GM23338 (cell line): Measurements from ENCODE around the gene PAEP. TPM values are rescaled to one million over a fixed set of nuclear protein-coding genes. Genes with fewer than 3 reads are reported as not detected.

Source experiments
- ATAC-seq: fragments of 200-7000 bp; cut with Tn5 transposase; 3 replicates; pipeline ENCODE4 v1.9.1; 2020
- DNase-seq: peaks from one replicate; pipeline ENCODE4 v3.0.0-alpha.2; 2015; ENCODE audit warnings: low spot score
- H2AFZ ChIP-seq: fragments of 200-600 bp; sonication (generic); 2 replicates; pipeline ENCODE4 v1.8.0; 2016; ENCODE audit warnings: antibody characterized with exemption, mild to moderate bottlenecking, moderate library complexity
- H3F3A ChIP-seq: fragments of 200-600 bp; sonication (generic); replicated peaks from 2 replicates; pipeline ENCODE4 v1.8.0; 2017; ENCODE audit warnings: antibody characterized with exemption, mixed run types, low read depth
- H3K27ac ChIP-seq: fragments of 200-600 bp; sonication (generic); 2 replicates; pipeline ENCODE4 v1.6.1; 2016; ENCODE audit warnings: low read depth
- H3K27me3 ChIP-seq: fragments of 200-600 bp; sonication (generic); 2 replicates; pipeline ENCODE4 v1.8.0; 2016; ENCODE audit warnings: mild to moderate bottlenecking, mixed run types, moderate library complexity; ENCODE audit not compliant: insufficient read depth
- H3K36me3 ChIP-seq: fragments of 200-600 bp; sonication (generic); 2 replicates; pipeline ENCODE4 v1.8.0; 2016; ENCODE audit warnings: mild to moderate bottlenecking; ENCODE audit not compliant: insufficient read depth
- H3K4me1 ChIP-seq: fragments of 200-600 bp; sonication (generic); 2 replicates; pipeline ENCODE4 v1.8.0; 2016; ENCODE audit warnings: mild to moderate bottlenecking, moderate library complexity; ENCODE audit not compliant: insufficient read depth
- H3K4me2 ChIP-seq: fragments of 200-600 bp; sonication (generic); 2 replicates; pipeline ENCODE4 v1.7.1; 2017; ENCODE audit warnings: mixed run types
- H3K4me3 ChIP-seq: fragments of 200-600 bp; sonication (generic); 2 replicates; pipeline ENCODE4 v1.6.1; 2016; ENCODE audit warnings: mixed run types
- H3K79me2 ChIP-seq: fragments of 200-600 bp; sonication (generic); replicated peaks from 2 replicates; pipeline ENCODE4 v1.8.0; 2017; ENCODE audit warnings: mild to moderate bottlenecking; ENCODE audit not compliant: insufficient read depth
- H3K9me2 ChIP-seq: fragments of 200-600 bp; sonication (generic); 2 replicates; pipeline ENCODE4 v1.8.0; 2017; ENCODE audit not compliant: insufficient read depth
- H4K20me1 ChIP-seq: fragments of 200-600 bp; sonication (generic); replicated peaks from 2 replicates; pipeline ENCODE4 v1.8.0; 2017; ENCODE audit warnings: mild to moderate bottlenecking; ENCODE audit not compliant: insufficient read depth
- H3K27ac Mint-ChIP-seq: 2 replicates; pipeline ENCODE4 v1.8.0; 2020; ENCODE audit warnings: inconsistent platforms, mild to moderate bottlenecking, moderate library complexity, mixed read lengths
- H3K27me3 Mint-ChIP-seq: 3 replicates; pipeline ENCODE4 v1.8.0; 2022; ENCODE audit warnings: low read depth, mild to moderate bottlenecking, moderate library complexity, mixed read lengths, inconsistent platforms; ENCODE audit not compliant: insufficient read depth, poor library complexity
- H3K36me3 Mint-ChIP-seq: 3 replicates; pipeline ENCODE4 v1.8.0; 2021; ENCODE audit warnings: low read depth, mild to moderate bottlenecking, inconsistent platforms, moderate library complexity, mixed read lengths
- H3K4me1 Mint-ChIP-seq: 3 replicates; pipeline ENCODE4 v1.8.0; 2020; ENCODE audit warnings: mild to moderate bottlenecking, inconsistent platforms, mixed read lengths
- H3K4me3 Mint-ChIP-seq: 3 replicates; pipeline ENCODE4 v1.8.0; 2021; ENCODE audit warnings: moderate library complexity, mild to moderate bottlenecking, inconsistent platforms, mixed read lengths
- H3K9me3 Mint-ChIP-seq: 3 replicates; pipeline ENCODE4 v1.8.0; 2020; ENCODE audit warnings: moderate library complexity, mild to moderate bottlenecking, inconsistent platforms, mixed read lengths
- CREB1 ChIP-seq: fragments of 250-450 bp; sonication (Bioruptor Pico); IDR thresholded peaks from 2 replicates; pipeline ENCODE4 v1.5.0; 2020; ENCODE audit warnings: low read depth, mild to moderate bottlenecking, moderate library complexity
- EZH2phosphoT487 ChIP-seq: fragments of 200-600 bp; sonication (generic); IDR thresholded peaks from one replicate; pipeline ENCODE4 v1.8.1; 2018; ENCODE audit warnings: antibody characterized with exemption; ENCODE audit not compliant: unreplicated experiment
- POLR2AphosphoS5 ChIP-seq: IDR thresholded peaks from 2 replicates; pipeline ENCODE4 v1.6.1; 2016; ENCODE audit warnings: antibody characterized with exemption, low read depth
- STAT1 ChIP-seq: IDR thresholded peaks from one replicate; pipeline ENCODE4 v1.6.1; 2016; ENCODE audit warnings: antibody characterized with exemption; ENCODE audit not compliant: unreplicated experiment
- ZNF331 ChIP-seq: fragments of 250-450 bp; sonication (Bioruptor Pico); IDR thresholded peaks from 2 replicates; pipeline ENCODE4 v1.5.0; 2020; ENCODE audit warnings: low read depth, mild to moderate bottlenecking, moderate library complexity
- long read RNA-seq: library from polyadenylated mRNA; unstranded; transcript quantifications from one replicate; pipeline ENCODE4 v2.0.0, GENCODE V29; 2020; ENCODE audit not compliant: unreplicated experiment
- polyA plus RNA-seq: library from polyadenylated mRNA; unstranded; fragments of >200 nt; fragmentation: Nextera tagmentation; extraction: Ambion mirVana; gene quantifications from 2 replicates; pipeline ENCODE4 v1.2.1, GENCODE V29; 2016
- total RNA-seq: library from RNA; depleted of rRNA; stranded (reverse); fragments of >200 nt; shearing (Covaris generic); gene quantifications from 2 replicates; pipeline ENCODE4 v1.2.3, GENCODE V29; 2014; rRNA removed
- TF ChIP-seq, protein P1 (sequence below): fragments of 250-450 bp; sonication (Bioruptor Pico); IDR thresholded peaks from 2 replicates; pipeline ENCODE4 v1.5.0; 2020; ENCODE audit warnings: mild to moderate bottlenecking, moderate library complexity

PAEP gene
- total RNA-seq (not detected in 2 replicates), polyA plus RNA-seq (not detected in 2 replicates)
- long read RNA-seq, result 0 reads

DNA sequence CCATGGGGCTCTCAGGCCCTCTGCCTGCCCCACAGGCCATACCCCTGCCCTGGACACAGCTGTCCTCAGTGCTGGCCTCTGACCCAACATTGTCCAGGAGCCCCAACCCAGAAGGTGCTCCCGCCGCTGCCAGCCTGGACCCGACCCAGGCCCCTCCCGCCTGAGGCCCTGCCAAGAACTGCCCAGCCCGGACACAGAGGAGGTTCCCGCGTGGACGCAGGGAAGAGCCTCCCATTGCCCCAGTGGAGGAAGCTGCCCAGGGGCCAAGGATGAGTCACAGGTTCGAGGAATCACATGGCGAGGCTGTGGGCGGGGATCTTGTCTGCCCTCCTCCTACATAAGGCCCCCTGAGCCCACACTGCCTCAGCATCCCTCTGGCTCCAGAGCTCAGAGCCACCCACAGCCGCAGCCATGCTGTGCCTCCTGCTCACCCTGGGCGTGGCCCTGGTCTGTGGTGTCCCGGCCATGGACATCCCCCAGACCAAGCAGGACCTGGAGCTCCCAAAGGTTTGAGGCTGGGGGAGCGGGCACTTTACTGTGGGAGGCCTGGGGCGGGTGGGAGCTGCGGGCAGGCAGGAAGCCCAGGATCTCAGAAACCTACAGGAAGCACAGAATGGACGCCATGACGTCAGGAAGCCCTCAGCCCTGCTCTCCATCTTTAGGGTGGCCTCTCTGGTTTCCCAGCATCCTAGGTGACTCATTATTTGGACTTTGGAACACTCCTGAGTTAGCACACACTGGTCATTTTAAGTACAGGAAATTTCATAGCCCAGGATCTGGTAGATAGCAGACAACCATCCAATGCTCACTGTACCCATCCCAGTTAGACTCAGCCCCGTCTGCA is at the start of gene PAEP:
Gene PAEP (plus strand): TSS at position 366 of the 844 bp plus-strand sequence.
- Mint-ChIP-seq H3K4me3 (no peak within 1 kb of the TSS), H3K4me1 (0 out of 3 replicates have a peak, but pooled peaks cover 3% of the 10 kb centered on the region), H3K9me3 (no peaks in the 10 kb centered on the region), H3K27me3 (peaks cover 6% of the 10 kb centered on the region), H3K36me3 (no peaks in the 10 kb centered on the region), H3K27ac (no peak within 1 kb of the TSS)
- Histone ChIP-seq H3K4me1 (no peaks in the 10 kb centered on the region), H4K20me1 (no peaks in the 10 kb centered on the region), H3K36me3 (no peaks in the 10 kb centered on the region), H3K4me3 (no peak within 1 kb of the TSS), H3K79me2 (no peaks in the 10 kb centered on the region), H3K27me3 (no peaks in the 10 kb centered on the region), H3K27ac (no peak within 1 kb of the TSS), H3K9me2 (no peaks in the 10 kb centered on the region), H3K4me2 (no peak within 1 kb of the TSS), H2AFZ (no peak within 1 kb of the TSS), H3F3A (no peaks in the 10 kb centered on the region)
- TF ChIP-seq EZH2phosphoT487 (no peak), ZNF331 (CRISPR knock-in tag) (no peak), STAT1 (no peak), CREB1 (CRISPR knock-in tag) (no peak), POLR2AphosphoS5 (no peak)
- TF ChIP-seq, protein P1, sequence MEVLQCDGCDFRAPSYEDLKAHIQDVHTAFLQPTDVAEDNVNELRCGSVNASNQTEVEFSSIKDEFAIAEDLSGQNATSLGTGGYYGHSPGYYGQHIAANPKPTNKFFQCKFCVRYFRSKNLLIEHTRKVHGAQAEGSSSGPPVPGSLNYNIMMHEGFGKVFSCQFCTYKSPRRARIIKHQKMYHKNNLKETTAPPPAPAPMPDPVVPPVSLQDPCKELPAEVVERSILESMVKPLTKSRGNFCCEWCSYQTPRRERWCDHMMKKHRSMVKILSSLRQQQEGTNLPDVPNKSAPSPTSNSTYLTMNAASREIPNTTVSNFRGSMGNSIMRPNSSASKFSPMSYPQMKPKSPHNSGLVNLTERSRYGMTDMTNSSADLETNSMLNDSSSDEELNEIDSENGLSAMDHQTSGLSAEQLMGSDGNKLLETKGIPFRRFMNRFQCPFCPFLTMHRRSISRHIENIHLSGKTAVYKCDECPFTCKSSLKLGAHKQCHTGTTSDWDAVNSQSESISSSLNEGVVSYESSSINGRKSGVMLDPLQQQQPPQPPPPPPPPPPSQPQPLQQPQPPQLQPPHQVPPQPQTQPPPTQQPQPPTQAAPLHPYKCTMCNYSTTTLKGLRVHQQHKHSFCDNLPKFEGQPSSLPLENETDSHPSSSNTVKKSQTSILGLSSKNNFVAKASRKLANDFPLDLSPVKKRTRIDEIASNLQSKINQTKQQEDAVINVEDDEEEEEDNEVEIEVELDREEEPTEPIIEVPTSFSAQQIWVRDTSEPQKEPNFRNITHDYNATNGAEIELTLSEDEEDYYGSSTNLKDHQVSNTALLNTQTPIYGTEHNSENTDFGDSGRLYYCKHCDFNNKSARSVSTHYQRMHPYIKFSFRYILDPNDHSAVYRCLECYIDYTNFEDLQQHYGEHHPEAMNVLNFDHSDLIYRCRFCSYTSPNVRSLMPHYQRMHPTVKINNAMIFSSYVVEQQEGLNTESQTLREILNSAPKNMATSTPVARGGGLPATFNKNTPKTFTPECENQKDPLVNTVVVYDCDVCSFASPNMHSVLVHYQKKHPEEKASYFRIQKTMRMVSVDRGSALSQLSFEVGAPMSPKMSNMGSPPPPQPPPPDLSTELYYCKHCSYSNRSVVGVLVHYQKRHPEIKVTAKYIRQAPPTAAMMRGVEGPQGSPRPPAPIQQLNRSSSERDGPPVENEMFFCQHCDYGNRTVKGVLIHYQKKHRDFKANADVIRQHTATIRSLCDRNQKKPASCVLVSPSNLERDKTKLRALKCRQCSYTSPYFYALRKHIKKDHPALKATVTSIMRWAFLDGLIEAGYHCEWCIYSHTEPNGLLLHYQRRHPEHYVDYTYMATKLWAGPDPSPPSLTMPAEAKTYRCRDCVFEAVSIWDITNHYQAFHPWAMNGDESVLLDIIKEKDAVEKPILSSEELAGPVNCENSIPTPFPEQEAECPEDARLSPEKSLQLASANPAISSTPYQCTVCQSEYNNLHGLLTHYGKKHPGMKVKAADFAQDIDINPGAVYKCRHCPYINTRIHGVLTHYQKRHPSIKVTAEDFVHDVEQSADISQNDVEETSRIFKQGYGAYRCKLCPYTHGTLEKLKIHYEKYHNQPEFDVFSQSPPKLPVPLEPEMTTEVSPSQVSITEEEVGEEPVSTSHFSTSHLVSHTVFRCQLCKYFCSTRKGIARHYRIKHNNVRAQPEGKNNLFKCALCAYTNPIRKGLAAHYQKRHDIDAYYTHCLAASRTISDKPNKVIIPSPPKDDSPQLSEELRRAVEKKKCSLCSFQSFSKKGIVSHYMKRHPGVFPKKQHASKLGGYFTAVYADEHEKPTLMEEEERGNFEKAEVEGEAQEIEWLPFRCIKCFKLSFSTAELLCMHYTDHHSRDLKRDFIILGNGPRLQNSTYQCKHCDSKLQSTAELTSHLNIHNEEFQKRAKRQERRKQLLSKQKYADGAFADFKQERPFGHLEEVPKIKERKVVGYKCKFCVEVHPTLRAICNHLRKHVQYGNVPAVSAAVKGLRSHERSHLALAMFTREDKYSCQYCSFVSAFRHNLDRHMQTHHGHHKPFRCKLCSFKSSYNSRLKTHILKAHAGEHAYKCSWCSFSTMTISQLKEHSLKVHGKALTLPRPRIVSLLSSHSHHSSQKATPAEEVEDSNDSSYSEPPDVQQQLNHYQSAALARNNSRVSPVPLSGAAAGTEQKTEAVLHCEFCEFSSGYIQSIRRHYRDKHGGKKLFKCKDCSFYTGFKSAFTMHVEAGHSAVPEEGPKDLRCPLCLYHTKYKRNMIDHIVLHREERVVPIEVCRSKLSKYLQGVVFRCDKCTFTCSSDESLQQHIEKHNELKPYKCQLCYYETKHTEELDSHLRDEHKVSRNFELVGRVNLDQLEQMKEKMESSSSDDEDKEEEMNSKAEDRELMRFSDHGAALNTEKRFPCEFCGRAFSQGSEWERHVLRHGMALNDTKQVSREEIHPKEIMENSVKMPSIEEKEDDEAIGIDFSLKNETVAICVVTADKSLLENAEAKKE (CRISPR knock-in tag), result no peak
- DNase-seq, result no peak
- no peak for ATAC-seq
